Trophoblast cell (in vitro differentiated cells and primary cell): ENCODE measurements around the gene GLDC.
A peak's percentile ranks its signal among the peaks of the same experiment; 100 is the strongest.

Experiments used
- DNase-seq, 2 donors: peaks; one replicate each; pipeline ENCODE4 v3.0.0-alpha.2; 2016
- H2AFZ ChIP-seq: 2 replicates; pipeline ENCODE4 v1.6.1; 2013; ENCODE audit warnings: low read length, moderate library complexity, mild to moderate bottlenecking; ENCODE audit not compliant: insufficient read depth, poor library complexity
- H2AK5ac ChIP-seq: 2 replicates; pipeline ENCODE4 v1.6.1; 2013; ENCODE audit warnings: mild to moderate bottlenecking, low read length
- H2BK120ac ChIP-seq: 2 replicates; pipeline ENCODE4 v1.6.1; 2013; ENCODE audit warnings: low read length, mild to moderate bottlenecking, moderate library complexity; ENCODE audit not compliant: insufficient read depth, poor library complexity
- H2BK12ac ChIP-seq: 2 replicates; pipeline ENCODE4 v1.6.1; 2013; ENCODE audit warnings: mild to moderate bottlenecking, low read length, moderate library complexity
- H2BK5ac ChIP-seq: 2 replicates; pipeline ENCODE4 v1.6.1; 2013; ENCODE audit warnings: low read length, low read depth, moderate library complexity, mild to moderate bottlenecking; ENCODE audit not compliant: poor library complexity
- H3K14ac ChIP-seq: 2 replicates; pipeline ENCODE4 v1.6.1; 2013; ENCODE audit warnings: mild to moderate bottlenecking, low read length
- H3K18ac ChIP-seq: 2 replicates; pipeline ENCODE4 v1.6.1; 2013; ENCODE audit warnings: mild to moderate bottlenecking, low read length
- H3K23ac ChIP-seq: 2 replicates; pipeline ENCODE4 v1.6.1; 2013; ENCODE audit warnings: low read length
- H3K27ac ChIP-seq: 2 replicates; pipeline ENCODE4 v1.5.1; 2013; ENCODE audit warnings: low read depth, mild to moderate bottlenecking, inconsistent platforms, low read length, moderate library complexity
- H3K27me3 ChIP-seq: 2 replicates; pipeline ENCODE4 v1.6.1; 2013; ENCODE audit warnings: inconsistent platforms, mild to moderate bottlenecking, low read length, moderate library complexity; ENCODE audit not compliant: insufficient read depth
- H3K36me3 ChIP-seq, 2 experiments: 1 replicate in 1 of 2; 2 replicates in 1 of 2; pipeline ENCODE4 v1.6.1; 2013; ENCODE audit warnings: low read length in 2 of 2, mild to moderate bottlenecking in 2 of 2, moderate library complexity in 1 of 2; ENCODE audit not compliant: insufficient read depth in 2 of 2, control insufficient read depth in 1 of 2
- H3K4ac ChIP-seq: 2 replicates; pipeline ENCODE4 v1.6.1; 2013; ENCODE audit warnings: low read depth, mild to moderate bottlenecking, low read length, moderate library complexity
- H3K4me1 ChIP-seq, 2 experiments: 1 replicate in 1 of 2; 2 replicates in 1 of 2; pipeline ENCODE4 v1.6.1; 2013; ENCODE audit warnings: low read length in 2 of 2, mild to moderate bottlenecking in 2 of 2, moderate library complexity in 1 of 2; ENCODE audit not compliant: insufficient read depth in 2 of 2, control insufficient read depth in 1 of 2
- H3K4me2 ChIP-seq: 2 replicates; pipeline ENCODE4 v1.6.1; 2013; ENCODE audit warnings: inconsistent platforms, mild to moderate bottlenecking, low read length, moderate library complexity
- H3K4me3 ChIP-seq: 2 replicates; pipeline ENCODE4 v1.5.1; 2013; ENCODE audit warnings: mild to moderate bottlenecking, low read depth, low read length, inconsistent platforms
- H3K79me1 ChIP-seq: one replicate; pipeline ENCODE4 v1.6.1; 2013; ENCODE audit warnings: low read length
- H3K79me2 ChIP-seq: 2 replicates; pipeline ENCODE4 v1.6.1; 2013; ENCODE audit warnings: low read length, mild to moderate bottlenecking; ENCODE audit not compliant: control insufficient read depth, insufficient read depth, poor library complexity
- H3K9ac ChIP-seq: 2 replicates; pipeline ENCODE4 v1.6.1; 2013; ENCODE audit warnings: mild to moderate bottlenecking, low read length
- H3K9me3 ChIP-seq: 2 replicates; pipeline ENCODE4 v1.6.1; 2013; ENCODE audit warnings: low read depth, mild to moderate bottlenecking, control low read depth, inconsistent platforms, low read length; ENCODE audit not compliant: insufficient read depth
- H4K12ac ChIP-seq: 2 replicates; pipeline ENCODE4 v1.6.1; 2013; ENCODE audit warnings: low read depth, mild to moderate bottlenecking, low read length, moderate library complexity
- H4K8ac ChIP-seq: 2 replicates; pipeline ENCODE4 v1.6.1; 2013; ENCODE audit warnings: low read depth, mild to moderate bottlenecking, low read length, moderate library complexity
- H4K91ac ChIP-seq: one replicate; pipeline ENCODE4 v1.6.1; 2013; ENCODE audit warnings: low read depth, mild to moderate bottlenecking, low read length, moderate library complexity
- WGBS: extraction: QIAGEN DNeasy Blood & Tissue Kit; methylation state at CpG from one replicate; pipeline ENCODE4 v1.1.7; 2013; ENCODE audit warnings: missing lambda C conversion rate; ENCODE audit not compliant: insufficient read length, insufficient coverage; ENCODE audit errors: extremely low coverage; 5-methylcytosine and 5-hydroxymethylcytosine counted together

Gene GLDC

DNA sequence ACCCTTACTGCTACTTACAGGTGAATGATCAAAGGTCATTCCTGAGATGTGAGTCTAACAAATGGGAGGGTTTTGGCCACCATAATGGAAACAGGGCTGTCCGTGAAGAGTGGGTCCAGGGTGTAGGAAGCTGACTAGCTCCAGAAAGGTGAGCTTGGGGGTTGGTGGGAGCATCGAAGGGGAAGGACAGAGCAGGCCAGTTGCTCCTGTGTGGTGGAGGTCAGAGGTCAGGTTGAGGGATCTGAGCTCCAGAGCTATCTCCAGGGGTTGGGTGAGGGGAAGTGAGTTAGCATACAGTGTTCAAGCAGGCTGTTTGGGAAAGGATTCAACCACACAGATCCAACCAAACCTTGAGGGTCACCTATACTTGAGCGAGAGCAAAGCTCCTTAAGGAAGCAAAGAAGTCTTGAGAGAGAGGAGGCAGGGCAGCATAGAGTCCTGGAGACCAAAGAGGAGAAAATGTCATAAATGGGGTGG is 18.7 kb upstream of the GLDC start:
- peak overlapping the region; percentile 44 for H4K8ac ChIP-seq
- H3K4me1 ChIP-seq: peaks cover 11 to 12% of the 10 kb centered on the region in 2 experiments
- peak overlapping the region; percentile 70 for H4K91ac ChIP-seq
- H3K27ac ChIP-seq: peak overlapping the region; percentile 35
- no peaks in the 10 kb centered on the region for H3K9me3 ChIP-seq
- no peak for DNase-seq
- no CpG with 5 or more reads among the region's 3 CpGs for WGBS
- peak overlapping the region; percentile 1 for H3K4me2 ChIP-seq
- no peaks in the 10 kb centered on the region for H3K27me3 ChIP-seq
- peak overlapping the region; percentile 43 for H2BK5ac ChIP-seq
- peaks cover 3% of the 10 kb centered on the region for H3K79me2 ChIP-seq
- peaks cover 4% of the 10 kb centered on the region for H3K79me1 ChIP-seq
- H3K14ac ChIP-seq: peak overlapping the region; percentile 79
- no peak overlapping the region for H3K4me3 ChIP-seq
- H2AK5ac ChIP-seq: no peak overlapping the region
- no peak overlapping the region for H3K4ac ChIP-seq
- peak overlapping the region; percentile 65 for H3K18ac ChIP-seq
- no peak overlapping the region for H4K12ac ChIP-seq
- H3K9ac ChIP-seq: no peak overlapping the region
- H3K23ac ChIP-seq: no peak overlapping the region
- H2AFZ ChIP-seq: no peak overlapping the region
- H2BK120ac ChIP-seq: peak overlapping the region; percentile 70
- H3K36me3 ChIP-seq: no peaks in the 10 kb centered on the region
- peak overlapping the region; percentile 78 for H2BK12ac ChIP-seq

DNA sequence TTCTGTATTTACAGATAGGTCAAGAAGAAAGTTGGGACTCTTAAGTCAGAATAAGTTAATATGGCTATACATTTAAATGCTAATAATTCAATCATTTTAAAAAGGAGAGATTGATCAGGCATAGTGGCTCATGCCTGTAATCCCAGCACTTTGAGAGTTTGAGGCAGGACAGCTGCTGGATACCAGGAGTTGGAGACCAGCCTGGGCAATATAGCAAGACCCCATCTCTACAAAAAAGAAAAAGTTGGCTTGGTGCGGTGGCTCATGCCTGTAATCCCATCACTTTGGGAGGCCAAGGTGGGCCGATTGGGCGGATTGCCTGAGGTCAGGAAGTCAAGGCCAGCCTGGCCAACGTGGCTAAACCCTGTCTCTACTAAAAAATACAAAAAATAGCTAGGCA is 15.0 kb upstream of the GLDC start:
- peaks cover 11 to 12% of the 10 kb centered on the region in 2 experiments for H3K4me1 ChIP-seq
- H4K8ac ChIP-seq: no peak overlapping the region
- H3K9ac ChIP-seq: no peak overlapping the region
- H3K4me3 ChIP-seq: no peak overlapping the region
- no peaks in the 10 kb centered on the region for H3K9me3 ChIP-seq
- no peak overlapping the region for H3K18ac ChIP-seq
- H2AFZ ChIP-seq: no peak overlapping the region
- no peak for DNase-seq
- H4K91ac ChIP-seq: no peak overlapping the region
- H2BK12ac ChIP-seq: no peak overlapping the region
- H3K27me3 ChIP-seq: no peaks in the 10 kb centered on the region
- H3K36me3 ChIP-seq: peaks cover 0 to 1% of the 10 kb centered on the region in 2 experiments
- H3K4me2 ChIP-seq: no peak overlapping the region
- no peak overlapping the region for H4K12ac ChIP-seq
- H3K79me2 ChIP-seq: peaks cover 3% of the 10 kb centered on the region
- H3K14ac ChIP-seq: no peak overlapping the region
- no peak overlapping the region for H2BK5ac ChIP-seq
- H2AK5ac ChIP-seq: no peak overlapping the region
- H3K79me1 ChIP-seq: peaks cover 4% of the 10 kb centered on the region
- no peak overlapping the region for H3K23ac ChIP-seq
- WGBS: no CpG with 5 or more reads among the region's 4 CpGs
- H3K27ac ChIP-seq: no peak overlapping the region
- no peak overlapping the region for H3K4ac ChIP-seq
- H2BK120ac ChIP-seq: no peak overlapping the region

DNA sequence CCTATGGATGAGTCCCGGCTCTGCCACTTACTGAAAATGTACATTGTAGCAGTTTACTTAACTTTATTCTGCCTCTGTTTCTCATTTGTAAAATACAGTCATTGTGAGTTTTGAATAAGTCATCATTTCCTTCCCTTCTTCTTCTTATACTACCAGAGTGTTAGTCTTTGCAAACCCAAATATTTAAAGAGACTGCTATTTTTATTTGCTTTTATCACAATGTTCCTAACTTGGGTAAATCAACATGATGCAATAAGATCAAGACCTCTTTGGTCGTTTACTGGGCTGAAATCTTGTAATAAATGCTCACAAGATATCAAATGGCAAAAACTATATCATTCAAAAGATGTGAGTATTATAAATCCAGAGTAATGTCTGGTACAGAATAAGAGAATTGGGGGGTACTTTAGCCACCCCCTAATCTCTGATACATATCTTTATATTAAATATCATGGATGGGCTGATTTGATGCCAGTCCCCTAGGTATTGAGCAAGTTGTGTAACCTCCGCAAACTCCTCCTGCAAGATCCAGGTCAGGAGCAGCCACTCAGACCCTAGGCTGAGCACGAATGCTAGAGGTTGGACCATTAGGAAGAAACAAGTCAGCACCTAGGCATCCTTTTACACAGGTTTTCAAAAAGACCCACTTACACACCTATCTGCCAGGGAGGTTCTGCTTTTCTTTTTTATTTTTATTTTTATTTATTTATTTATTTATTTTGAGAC is 13.3 kb upstream of the GLDC start:
- Histone ChIP-seq H2BK12ac (no peak overlapping the region), H2BK5ac (no peak overlapping the region), H3K4ac (no peak overlapping the region), H3K4me1 (peaks cover 0 to 2% of the 10 kb centered on the region in 2 experiments), H3K4me2 (no peak overlapping the region), H2AFZ (no peak overlapping the region), H3K9ac (no peak overlapping the region), H3K14ac (no peak overlapping the region), H4K91ac (no peak overlapping the region), H2AK5ac (no peak overlapping the region), H3K9me3 (no peaks in the 10 kb centered on the region), H3K79me1 (no peaks in the 10 kb centered on the region), H3K36me3 (peaks cover 0 to 1% of the 10 kb centered on the region in 2 experiments), H4K8ac (no peak overlapping the region), H3K27me3 (no peaks in the 10 kb centered on the region), H3K23ac (no peak overlapping the region), H4K12ac (no peak overlapping the region), H3K79me2 (no peaks in the 10 kb centered on the region), H3K27ac (no peak overlapping the region), H2BK120ac (no peak overlapping the region), H3K4me3 (no peak overlapping the region), H3K18ac (no peak overlapping the region)
- WGBS: no CpG with 5 or more reads among the region's 4 CpGs
- no peak for DNase-seq

DNA sequence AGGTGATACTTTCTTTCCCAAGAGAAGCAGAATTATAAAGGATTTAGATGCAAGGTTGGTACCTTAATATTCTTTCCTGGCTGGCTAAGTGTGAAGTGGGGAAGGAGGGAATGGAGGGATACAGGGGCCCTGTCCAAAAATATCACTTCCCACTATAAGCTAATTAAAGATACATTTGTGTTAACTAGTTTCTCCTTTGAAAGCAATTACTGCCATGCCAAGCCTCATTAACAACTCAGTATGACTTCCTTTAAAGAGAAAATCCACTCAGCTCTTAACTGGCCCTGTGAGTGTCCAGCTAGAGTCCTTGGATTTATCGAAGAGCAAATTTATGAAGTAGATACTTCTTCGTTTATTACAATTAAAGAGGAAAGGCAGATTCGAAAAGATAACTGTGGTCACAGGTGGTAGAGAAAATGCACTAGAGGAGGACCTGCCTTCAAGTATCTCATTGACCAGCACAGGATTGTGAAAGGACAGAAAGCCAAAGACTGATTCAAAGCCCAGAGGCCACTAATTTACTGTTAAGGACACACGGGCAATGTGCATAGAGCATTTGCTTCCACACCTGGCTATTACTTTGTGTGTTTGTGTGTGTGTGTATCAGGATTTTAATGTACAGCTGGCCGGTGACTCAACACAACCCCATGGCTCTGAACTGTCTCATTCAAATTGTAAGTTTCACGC is 11.2 kb upstream of the GLDC start:
- Histone ChIP-seq H4K12ac (no peak overlapping the region), H3K9me3 (no peaks in the 10 kb centered on the region), H3K23ac (no peak overlapping the region), H2BK12ac (no peak overlapping the region), H3K27me3 (no peaks in the 10 kb centered on the region), H3K4me3 (no peak overlapping the region), H3K18ac (no peak overlapping the region), H2BK120ac (no peak overlapping the region), H3K4me2 (no peak overlapping the region), H2AFZ (no peak overlapping the region), H3K4ac (no peak overlapping the region), H3K9ac (no peak overlapping the region), H2AK5ac (no peak overlapping the region), H3K14ac (no peak overlapping the region), H3K79me1 (no peaks in the 10 kb centered on the region), H4K91ac (no peak overlapping the region), H3K79me2 (no peaks in the 10 kb centered on the region), H2BK5ac (no peak overlapping the region), H3K27ac (no peak overlapping the region), H3K36me3 (peaks cover 0 to 1% of the 10 kb centered on the region in 2 experiments), H3K4me1 (no peaks in the 10 kb centered on the region), H4K8ac (no peak overlapping the region)
- WGBS: no CpG with 5 or more reads among the region's 6 CpGs
- DNase-seq: no peak
